ENCODE measurements around the gene NKX6-2. TPM values are rescaled to one million over a fixed set of nuclear protein-coding genes. Genes with fewer than 3 reads are reported as not detected.
"Not testable (repeated sequence)": the region's sequence is repeated elsewhere in the genome, so short reads cannot be mapped to it uniquely, and the experiment has no call there.

Gene NKX6-2
- total RNA-seq, 5 donors from 2014 or later (not counting 1 experiment from before 2014, with no cell fraction given), result not detected

DNA sequence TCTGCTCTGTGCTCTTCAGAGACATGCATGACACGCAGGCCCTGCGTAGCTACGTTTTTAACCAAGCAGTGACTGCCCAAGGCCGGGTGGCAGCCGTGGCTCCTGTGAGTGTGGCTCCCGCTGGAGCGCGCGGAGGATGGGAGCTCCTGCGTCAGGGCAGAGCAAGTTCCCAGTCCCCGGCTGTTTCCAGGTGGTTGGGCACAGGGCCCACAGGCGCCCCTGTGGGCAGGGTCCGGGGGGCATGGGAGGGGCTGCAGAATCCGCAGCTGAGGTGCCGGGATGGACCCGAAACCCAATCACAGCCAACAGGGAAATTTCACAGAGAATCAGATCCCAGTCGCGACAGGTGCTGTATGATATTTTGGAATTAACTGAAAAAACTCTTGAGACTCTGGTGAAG lies 9.8 kb downstream of the NKX6-2 start:
- no peak overlapping the region for H3K4me3 ChIP-seq (ENCODE audit: control insufficient read depth in 1 of 2, extremely low read depth in 1 of 2, low read length in 1 of 2)
- H3K27me3 ChIP-seq (replicated peaks in 1 of 2; ENCODE audit: control insufficient read depth in 2 of 2, extremely low read depth in 1 of 2, insufficient read depth in 2 of 2, low read length in 1 of 2), result peaks cover 0 to 21% of the 10 kb centered on the region in 2 experiments
- 98% methylated on average over 18 of the region's 18 CpGs for WGBS (ENCODE audit: insufficient coverage)
- Mint-ChIP-seq H3K36me3 (peaks cover 20% of the 10 kb centered on the region), H3K4me1 (no peaks in the 10 kb centered on the region), H3K27me3 (no peaks in the 10 kb centered on the region), H3K4me3 (no peak overlapping the region), H3K27ac (no peak overlapping the region), H3K9me3 (no peaks in the 10 kb centered on the region)
- ChIA-PET CTCF (no interaction called here), POLR2A (no interaction called here)
- ATAC-seq (replicated peaks in 1 of 4) (no peak), DNase-seq (no peak)
- H3K9me3 ChIP-seq, result no peaks in the 10 kb centered on the region
- no peak overlapping the region for H3K27ac ChIP-seq (ENCODE audit: low read length)
- peaks cover 3 to 19% of the 10 kb centered on the region in 2 donors for H3K36me3 ChIP-seq (ENCODE audit: control insufficient read depth in 2 of 2, extremely low read depth in 1 of 2, insufficient read depth in 1 of 2, low read length in 1 of 2)
- H3K4me1 ChIP-seq (ENCODE audit: control insufficient read depth in 1 of 2, extremely low read depth in 1 of 2, insufficient read depth in 2 of 2, low read length in 2 of 2), result no peaks in the 10 kb centered on the region

DNA sequence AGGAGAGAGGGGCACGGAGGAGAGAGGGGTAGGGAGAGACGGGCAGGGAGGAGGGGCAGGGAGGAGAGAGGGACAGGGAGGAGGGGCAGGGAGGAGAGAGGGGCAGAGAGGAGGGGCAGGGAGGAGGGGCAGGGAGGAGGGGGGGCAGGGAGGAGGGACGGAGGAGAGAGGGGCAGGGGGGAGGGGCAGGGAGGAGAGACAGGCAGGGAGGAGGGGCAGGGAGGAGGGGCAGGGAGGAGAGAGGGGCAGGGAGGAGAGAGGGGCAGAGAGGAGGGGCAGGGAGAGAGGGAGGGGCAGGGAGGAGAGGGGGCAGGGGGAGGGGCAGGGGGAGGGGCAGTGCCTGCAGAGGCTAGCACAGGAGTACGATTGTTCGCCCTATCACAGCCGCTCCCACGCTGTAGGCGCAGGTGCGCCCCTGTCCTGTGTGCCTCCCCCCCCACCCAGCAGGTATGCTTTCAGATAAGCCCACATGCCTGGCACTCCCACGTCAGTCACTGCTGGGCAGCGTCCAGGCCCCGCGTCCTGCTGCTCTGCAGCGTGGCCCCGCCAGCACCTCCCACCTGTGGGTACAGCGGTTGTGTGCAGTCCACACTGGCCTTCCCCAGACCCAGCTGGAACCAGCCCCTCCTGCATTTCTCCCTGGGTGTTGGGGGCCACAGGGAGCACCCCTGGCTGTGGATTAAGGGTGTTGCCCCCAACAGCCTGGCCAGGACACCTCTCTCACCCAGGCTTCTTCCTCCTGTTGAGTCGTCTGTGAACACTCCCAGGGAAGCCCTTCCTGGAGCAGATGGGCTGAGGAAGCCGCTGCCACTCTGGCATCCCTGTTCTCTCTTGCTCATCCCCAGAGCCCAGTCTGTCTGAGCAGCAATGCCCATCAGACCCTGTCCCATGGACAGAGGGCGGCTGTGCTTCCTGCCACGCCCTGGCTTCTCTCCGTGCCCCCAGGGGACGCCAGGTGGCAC lies 10.8 kb downstream of the NKX6-2 start:
- no peaks in the 10 kb centered on the region for H3K4me1 Mint-ChIP-seq
- POLR2A ChIA-PET, result no interaction called here
- peaks cover 20% of the 10 kb centered on the region for H3K36me3 Mint-ChIP-seq
- no peak for ATAC-seq (replicated peaks in 1 of 4)
- H3K9me3 Mint-ChIP-seq, result no peaks in the 10 kb centered on the region
- Histone ChIP-seq H3K27me3 (replicated peaks in 1 of 2; ENCODE audit: control insufficient read depth in 2 of 2, extremely low read depth in 1 of 2, insufficient read depth in 2 of 2, low read length in 1 of 2) (peaks cover 0 to 16% of the 10 kb centered on the region in 2 experiments), H3K27ac (ENCODE audit: low read length) (no peak overlapping the region), H3K4me3 (ENCODE audit: control insufficient read depth in 1 of 2, extremely low read depth in 1 of 2, low read length in 1 of 2) (no peak overlapping the region), H3K36me3 (ENCODE audit: control insufficient read depth in 2 of 2, extremely low read depth in 1 of 2, insufficient read depth in 1 of 2, low read length in 1 of 2) (peaks cover 2 to 16% of the 10 kb centered on the region in 2 donors), H3K4me1 (ENCODE audit: control insufficient read depth in 1 of 2, extremely low read depth in 1 of 2, insufficient read depth in 2 of 2, low read length in 2 of 2) (no peaks in the 10 kb centered on the region), H3K9me3 (no peaks in the 10 kb centered on the region)
- CTCF ChIA-PET, result no interaction called here
- no peak overlapping the region for H3K4me3 Mint-ChIP-seq
- WGBS (ENCODE audit: insufficient coverage), result 90% methylated on average over 18 of the region's 22 CpGs
- DNase-seq, result no peak
- no peaks in the 10 kb centered on the region for H3K27me3 Mint-ChIP-seq
- no peak overlapping the region for H3K27ac Mint-ChIP-seq

DNA sequence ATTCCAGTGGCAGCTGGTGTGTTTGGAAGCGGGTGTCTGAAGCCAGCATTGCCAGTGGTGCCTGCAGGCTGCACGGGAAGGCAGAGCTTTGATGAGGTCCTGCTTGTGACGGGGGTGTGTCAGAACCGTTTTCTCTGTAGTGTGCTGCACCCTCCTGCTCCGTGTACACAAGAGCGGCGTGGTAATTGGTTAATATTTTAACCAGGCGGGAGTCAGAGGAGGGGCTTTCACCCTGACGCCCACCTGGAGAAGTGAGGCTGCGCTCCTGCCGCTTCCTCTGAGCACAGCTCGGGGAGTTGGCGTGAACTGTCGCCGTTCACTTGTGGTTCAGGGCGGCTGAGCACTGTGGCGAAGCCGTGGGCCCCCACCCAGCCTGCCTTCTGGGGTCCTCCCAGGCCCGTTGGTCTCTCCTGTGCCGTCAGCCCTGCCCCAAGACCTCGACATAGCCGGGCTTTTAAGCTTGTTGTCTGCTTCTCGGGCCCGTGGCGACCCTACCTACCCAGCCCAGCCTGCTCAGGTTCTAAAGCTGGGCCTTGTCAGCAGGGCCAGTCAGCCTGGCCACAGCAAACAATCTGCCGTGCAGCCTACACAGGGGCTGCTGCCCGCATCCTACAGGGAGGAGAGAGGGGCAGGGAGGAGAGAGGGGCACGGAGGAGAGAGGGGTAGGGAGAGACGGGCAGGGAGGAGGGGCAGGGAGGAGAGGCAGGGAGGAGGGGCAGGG lies 11.6 kb downstream of the NKX6-2 start:
- no peaks in the 10 kb centered on the region for H3K9me3 Mint-ChIP-seq
- CTCF ChIA-PET, result no interaction called here
- POLR2A ChIA-PET, result no interaction called here
- DNase-seq, result no peak
- no peak overlapping the region for H3K27ac Mint-ChIP-seq
- no peak overlapping the region for H3K27ac ChIP-seq (ENCODE audit: low read length)
- H3K36me3 Mint-ChIP-seq, result peaks cover 14% of the 10 kb centered on the region
- 93% methylated on average over 26 of the region's 29 CpGs for WGBS (ENCODE audit: insufficient coverage)
- no peaks in the 10 kb centered on the region for H3K9me3 ChIP-seq
- no peak for ATAC-seq (replicated peaks in 1 of 4)
- H3K4me3 ChIP-seq (ENCODE audit: control insufficient read depth in 1 of 2, extremely low read depth in 1 of 2, low read length in 1 of 2), result no peak overlapping the region
- peaks cover 0 to 14% of the 10 kb centered on the region in 2 experiments for H3K27me3 ChIP-seq (replicated peaks in 1 of 2; ENCODE audit: control insufficient read depth in 2 of 2, extremely low read depth in 1 of 2, insufficient read depth in 2 of 2, low read length in 1 of 2)
- no peak overlapping the region for H3K4me3 Mint-ChIP-seq
- H3K36me3 ChIP-seq (ENCODE audit: control insufficient read depth in 2 of 2, extremely low read depth in 1 of 2, insufficient read depth in 1 of 2, low read length in 1 of 2), result peaks cover 2 to 9% of the 10 kb centered on the region in 2 donors
- no peaks in the 10 kb centered on the region for H3K4me1 ChIP-seq (ENCODE audit: control insufficient read depth in 1 of 2, extremely low read depth in 1 of 2, insufficient read depth in 2 of 2, low read length in 2 of 2)
- H3K27me3 Mint-ChIP-seq, result no peaks in the 10 kb centered on the region
- H3K4me1 Mint-ChIP-seq, result no peaks in the 10 kb centered on the region

DNA sequence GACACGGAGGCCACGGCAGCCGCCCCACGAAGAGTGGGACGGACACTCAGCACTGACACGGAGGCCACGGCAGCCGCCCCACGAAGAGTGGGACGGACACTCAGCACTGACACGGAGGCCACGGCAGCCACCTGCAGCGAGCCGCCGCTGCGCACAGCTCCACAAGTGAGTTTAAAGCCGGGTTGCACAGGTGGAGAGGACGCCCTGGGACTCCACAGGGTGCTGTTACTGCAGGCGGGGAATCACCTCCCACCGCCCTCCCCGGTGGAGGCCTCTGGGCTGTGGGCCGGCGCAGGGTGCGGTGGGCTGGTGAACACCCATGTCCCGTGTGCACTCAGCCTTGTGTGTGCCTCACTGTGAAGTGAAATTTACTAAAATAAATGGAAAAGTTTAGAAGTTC lies 13.1 kb downstream of the NKX6-2 start:
- H3K4me1 Mint-ChIP-seq; H3K9me3 ChIP-seq; H3K27ac Mint-ChIP-seq; POLR2A ChIA-PET; H3K9me3 Mint-ChIP-seq; DNase-seq; H3K27me3 Mint-ChIP-seq; ATAC-seq (replicated peaks in 1 of 4); CTCF ChIA-PET; H3K27ac ChIP-seq (ENCODE audit: low read length); H3K4me3 ChIP-seq (ENCODE audit: control insufficient read depth in 1 of 2, extremely low read depth in 1 of 2, low read length in 1 of 2); H3K4me3 Mint-ChIP-seq; H3K27me3 ChIP-seq (replicated peaks in 1 of 2; ENCODE audit: control insufficient read depth in 2 of 2, extremely low read depth in 1 of 2, insufficient read depth in 2 of 2, low read length in 1 of 2); H3K4me1 ChIP-seq (ENCODE audit: control insufficient read depth in 1 of 2, extremely low read depth in 1 of 2, insufficient read depth in 2 of 2, low read length in 2 of 2): not testable (repeated sequence)
- peaks cover 6 to 22% of the 10 kb centered on the region in 2 donors for H3K36me3 ChIP-seq (ENCODE audit: control insufficient read depth in 2 of 2, extremely low read depth in 1 of 2, insufficient read depth in 1 of 2, low read length in 1 of 2)
- H3K36me3 Mint-ChIP-seq, result peaks cover 27% of the 10 kb centered on the region
- 99% methylated on average over 15 of the region's 25 CpGs for WGBS (ENCODE audit: insufficient coverage)

DNA sequence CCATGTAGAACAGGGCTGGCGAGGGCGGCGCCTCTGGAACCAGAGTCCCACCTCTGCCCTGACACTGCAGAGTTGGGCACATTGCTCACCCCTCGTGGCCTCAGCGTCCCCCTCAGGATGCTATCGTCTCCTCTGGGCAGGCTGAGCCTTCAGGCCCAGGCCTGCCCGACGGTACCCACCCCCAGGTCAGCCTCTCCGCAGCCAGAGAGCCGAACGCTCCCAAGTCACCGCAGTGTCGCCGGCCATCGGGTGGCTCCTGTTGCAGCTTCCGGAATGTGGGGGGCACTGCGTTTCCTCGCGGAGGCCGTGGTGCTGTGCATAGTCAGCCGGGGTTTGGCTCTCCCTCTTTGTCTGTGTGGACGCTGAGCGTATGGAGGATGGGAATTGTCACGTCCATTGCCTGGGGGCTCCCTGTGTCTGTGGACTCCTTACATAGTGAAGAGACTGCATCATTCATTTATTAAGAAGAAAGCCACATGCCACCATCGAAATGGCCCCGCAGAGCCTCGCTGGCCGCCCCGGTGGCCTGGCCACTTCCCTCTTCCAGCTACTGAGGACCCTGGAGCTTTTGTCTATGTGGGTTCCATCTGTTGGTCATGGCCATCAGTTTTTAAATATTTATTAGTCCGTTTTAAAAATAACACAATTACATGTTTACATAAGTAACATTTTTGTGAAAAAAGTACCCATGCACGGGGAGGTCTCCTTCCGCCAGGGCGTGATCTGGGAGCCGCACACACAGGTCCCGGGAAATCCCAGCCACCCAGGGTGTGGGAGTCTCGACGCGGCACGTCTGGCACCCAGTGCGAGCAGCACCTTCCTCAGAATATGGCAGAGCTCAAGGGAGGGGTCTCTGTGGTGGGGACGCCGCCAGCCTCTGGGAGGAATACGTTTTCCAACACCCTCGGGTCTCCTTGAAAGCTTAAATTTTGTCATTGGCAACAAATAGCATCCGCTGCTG lies 15.6 kb downstream of the NKX6-2 start:
- ATAC-seq (replicated peaks in 1 of 4) (no peak), DNase-seq (no peak)
- no peak overlapping the region for H3K27ac ChIP-seq (ENCODE audit: low read length)
- H3K4me1 Mint-ChIP-seq, result peaks cover 0 to 1% (median 0%) of the 10 kb centered on the region in 3 donors
- H3K27me3 Mint-ChIP-seq, result no peaks in the 10 kb centered on the region
- ChIA-PET CTCF (no interaction called here), POLR2A (no interaction called here)
- H3K27ac Mint-ChIP-seq, result no peak overlapping the region
- H3K9me3 Mint-ChIP-seq, result no peaks in the 10 kb centered on the region
- H3K27me3 ChIP-seq (replicated peaks in 1 of 2; ENCODE audit: control insufficient read depth in 2 of 2, extremely low read depth in 1 of 2, insufficient read depth in 2 of 2, low read length in 1 of 2), result peaks cover 0 to 7% of the 10 kb centered on the region in 2 experiments
- H3K4me3 Mint-ChIP-seq, result no peak overlapping the region
- WGBS (ENCODE audit: insufficient coverage), result 96% methylated on average over 34 of the region's 45 CpGs
- peaks cover 11 to 17% of the 10 kb centered on the region in 2 donors for H3K36me3 ChIP-seq (ENCODE audit: control insufficient read depth in 2 of 2, extremely low read depth in 1 of 2, insufficient read depth in 1 of 2, low read length in 1 of 2)
- no peak overlapping the region for H3K4me3 ChIP-seq (ENCODE audit: control insufficient read depth in 1 of 2, extremely low read depth in 1 of 2, low read length in 1 of 2)
- peaks cover 36% of the 10 kb centered on the region for H3K36me3 Mint-ChIP-seq
- no peaks in the 10 kb centered on the region for H3K4me1 ChIP-seq (ENCODE audit: control insufficient read depth in 1 of 2, extremely low read depth in 1 of 2, insufficient read depth in 2 of 2, low read length in 2 of 2)
- no peaks in the 10 kb centered on the region for H3K9me3 ChIP-seq
